HEK293 (cell line): ENCODE results near the gene CSNK2A3.

Experiments used
- CTCF ChIA-PET: fragments of 350-600 bp; formaldehyde crosslinking; extraction: SDS; loops from one replicate; lab custom pipeline; 2021; ENCODE audit warnings: antibody characterized with exemption; lab: Yijun Ruan, JAX
- POLR2A ChIA-PET: fragments of 300-600 bp; formaldehyde crosslinking; extraction: SDS; loops from one replicate; lab custom pipeline; 2020; ENCODE audit warnings: antibody characterized with exemption, inconsistent platforms; lab: Yijun Ruan, JAX
- H3K27ac ChIP-seq: fragments of 200-500 bp; sonication (Bioruptor generic); 2 replicates; pipeline ENCODE4 v1.5.1; 2014; ENCODE audit warnings: low read depth, low read length, control low read depth, inconsistent platforms; ENCODE audit errors: extremely low read depth
- H3K36me3 ChIP-seq, 2 experiments: fragments of 200-500 bp in 1 of 2; sonication (Bioruptor generic) in 1 of 2; 1 replicate in 1 of 2; 2 replicates in 1 of 2; pipeline ENCODE4 v1.5.1; 2014 to 2017; ENCODE audit warnings: inconsistent platforms in 2 of 2, low read length in 2 of 2; ENCODE audit not compliant: control insufficient read depth in 2 of 2, insufficient read depth in 1 of 2
- H3K4me1 ChIP-seq: fragments of 200-500 bp; sonication (Bioruptor generic); 2 replicates; pipeline ENCODE4 v1.5.1; 2014; ENCODE audit warnings: mild to moderate bottlenecking, low read length, inconsistent platforms; ENCODE audit not compliant: control insufficient read depth, insufficient read depth
- H3K4me3 ChIP-seq: 2 replicates; pipeline ENCODE4 v1.5.1; 2011; ENCODE audit warnings: low read depth, mild to moderate bottlenecking, control low read depth, low read length, moderate library complexity
- H3K9me3 ChIP-seq: fragments of 200-500 bp; sonication (Bioruptor generic); 2 replicates; pipeline ENCODE4 v1.5.1; 2014; ENCODE audit warnings: low read depth, low read length, inconsistent platforms; ENCODE audit not compliant: control insufficient read depth, insufficient read depth
- BCL6B ChIP-seq: fragments of 450-650 bp; formaldehyde crosslinking; IDR thresholded peaks from 2 replicates; pipeline ENCODE4 v1.5.1; 2017; ENCODE audit warnings: missing biosample characterization, missing genetic modification characterization
- GLIS2 ChIP-seq: fragments of 450-650 bp; formaldehyde crosslinking; IDR thresholded peaks from 2 replicates; pipeline ENCODE4 v1.5.1; 2016; ENCODE audit warnings: missing biosample characterization, missing genetic modification characterization
- KLF8 ChIP-seq: fragments of 450-650 bp; formaldehyde crosslinking; IDR thresholded peaks from 2 replicates; pipeline ENCODE4 v1.5.1; 2016; ENCODE audit warnings: missing biosample characterization, missing genetic modification characterization
- PATZ1 ChIP-seq: fragments of 450-650 bp; formaldehyde crosslinking; IDR thresholded peaks from 2 replicates; pipeline ENCODE4 v1.5.1; 2016; ENCODE audit warnings: missing biosample characterization, missing genetic modification characterization
- RBAK ChIP-seq: fragments of 450-650 bp; formaldehyde crosslinking; IDR thresholded peaks from 2 replicates; pipeline ENCODE4 v1.5.1; 2016; ENCODE audit warnings: missing biosample characterization, missing genetic modification characterization
- TCF7L2 ChIP-seq: IDR thresholded peaks from 2 replicates; pipeline ENCODE4 v1.6.1; 2011; ENCODE audit warnings: low read depth, mild to moderate bottlenecking, inconsistent platforms, low read length, moderate library complexity, borderline replicate concordance
- TSHZ1 ChIP-seq: fragments of 450-650 bp; formaldehyde crosslinking; IDR thresholded peaks from 2 replicates; pipeline ENCODE4 v1.5.1; 2016; ENCODE audit warnings: missing biosample characterization, missing genetic modification characterization, borderline replicate concordance
- ZBTB7A ChIP-seq: fragments of 450-650 bp; formaldehyde crosslinking; IDR thresholded peaks from 2 replicates; pipeline ENCODE4 v1.5.1; 2016; ENCODE audit warnings: low read depth, missing biosample characterization, missing genetic modification characterization
- ZNF148 ChIP-seq: fragments of 450-650 bp; formaldehyde crosslinking; IDR thresholded peaks from 2 replicates; pipeline ENCODE4 v1.5.0; 2017; ENCODE audit warnings: missing biosample characterization, missing genetic modification characterization, borderline replicate concordance
- ZNF19 ChIP-seq: fragments of 450-650 bp; formaldehyde crosslinking; IDR thresholded peaks from 2 replicates; pipeline ENCODE4; 2016; ENCODE audit warnings: missing biosample characterization, missing genetic modification characterization, low read depth
- ZNF292 ChIP-seq: fragments of 450-650 bp; formaldehyde crosslinking; IDR thresholded peaks from 2 replicates; pipeline ENCODE4 v1.5.1; 2016; ENCODE audit warnings: low read depth, missing biosample characterization, missing genetic modification characterization, borderline replicate concordance
- ZNF341 ChIP-seq: fragments of 450-650 bp; formaldehyde crosslinking; IDR thresholded peaks from 2 replicates; pipeline ENCODE4; 2016; ENCODE audit warnings: low read depth, missing biosample characterization, missing genetic modification characterization
- ZNF544 ChIP-seq: fragments of 450-650 bp; formaldehyde crosslinking; IDR thresholded peaks from 2 replicates; pipeline ENCODE4 v1.5.0; 2017; ENCODE audit warnings: missing biosample characterization, missing genetic modification characterization
- ZNF560 ChIP-seq: fragments of 450-650 bp; formaldehyde crosslinking; IDR thresholded peaks from 2 replicates; pipeline ENCODE4 v1.5.1; 2017; ENCODE audit warnings: missing biosample characterization, missing genetic modification characterization, borderline replicate concordance
- ZNF610 ChIP-seq: fragments of 450-650 bp; formaldehyde crosslinking; IDR thresholded peaks from 2 replicates; pipeline ENCODE4 v1.5.1; 2016; ENCODE audit warnings: missing biosample characterization, missing genetic modification characterization, borderline replicate concordance
- ZNF623 ChIP-seq: fragments of 450-650 bp; formaldehyde crosslinking; IDR thresholded peaks from 2 replicates; pipeline ENCODE4 v1.5.1; 2016; ENCODE audit warnings: missing biosample characterization, missing genetic modification characterization
- ZNF629 ChIP-seq: fragments of 450-650 bp; formaldehyde crosslinking; IDR thresholded peaks from 2 replicates; pipeline ENCODE4 v1.5.1; 2017; ENCODE audit warnings: missing biosample characterization, missing genetic modification characterization
- ZNF830 ChIP-seq: fragments of 450-650 bp; IDR thresholded peaks from 2 replicates; pipeline ENCODE4 v1.5.0; 2018; ENCODE audit warnings: missing biosample characterization, missing genetic modification characterization, low read depth, mild to moderate bottlenecking, moderate library complexity
- ZXDB ChIP-seq: fragments of 450-650 bp; formaldehyde crosslinking; IDR thresholded peaks from 2 replicates; pipeline ENCODE4 v1.5.1; 2016; ENCODE audit warnings: missing biosample characterization, missing genetic modification characterization
- TF ChIP-seq, protein P1 (sequence below): fragments of 450-650 bp; formaldehyde crosslinking; IDR thresholded peaks from 2 replicates; pipeline ENCODE4 v1.5.1; 2016; ENCODE audit warnings: missing biosample characterization, missing genetic modification characterization

The CSNK2A3 gene

DNA sequence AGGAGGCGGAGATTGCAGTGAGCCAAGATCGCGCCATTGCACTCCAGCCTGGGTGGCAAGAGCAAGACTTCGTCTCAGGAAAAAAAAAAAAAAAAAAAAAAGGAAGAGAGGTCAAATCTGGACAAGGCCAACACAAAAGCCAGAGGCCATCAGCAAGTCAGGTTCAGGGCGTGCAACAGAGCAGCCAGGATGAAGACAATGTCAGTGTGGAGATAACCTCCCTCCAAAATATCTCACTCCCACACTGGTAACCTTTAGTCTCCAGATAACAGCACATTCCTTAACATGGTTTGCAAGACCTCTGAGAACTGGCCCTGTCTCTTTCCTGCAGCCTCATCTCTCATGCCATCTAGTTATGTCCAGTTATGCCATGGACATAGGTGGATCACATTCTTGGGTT lies 4.7 kb downstream of the CSNK2A3 start:
- no peak for TF ChIP-seq ZNF148 (tag by site-specific recombination)
- no peak for TF ChIP-seq ZNF341
- no peak for TF ChIP-seq KLF8
- TF ChIP-seq GLIS2 (tag by site-specific recombination) = no peak
- TF ChIP-seq ZNF629 (tag by site-specific recombination) = no peak
- TF ChIP-seq ZNF292 (tag by site-specific recombination) = no peak
- no peak for TF ChIP-seq ZNF544 (tag by site-specific recombination)
- TF ChIP-seq, protein P1, sequence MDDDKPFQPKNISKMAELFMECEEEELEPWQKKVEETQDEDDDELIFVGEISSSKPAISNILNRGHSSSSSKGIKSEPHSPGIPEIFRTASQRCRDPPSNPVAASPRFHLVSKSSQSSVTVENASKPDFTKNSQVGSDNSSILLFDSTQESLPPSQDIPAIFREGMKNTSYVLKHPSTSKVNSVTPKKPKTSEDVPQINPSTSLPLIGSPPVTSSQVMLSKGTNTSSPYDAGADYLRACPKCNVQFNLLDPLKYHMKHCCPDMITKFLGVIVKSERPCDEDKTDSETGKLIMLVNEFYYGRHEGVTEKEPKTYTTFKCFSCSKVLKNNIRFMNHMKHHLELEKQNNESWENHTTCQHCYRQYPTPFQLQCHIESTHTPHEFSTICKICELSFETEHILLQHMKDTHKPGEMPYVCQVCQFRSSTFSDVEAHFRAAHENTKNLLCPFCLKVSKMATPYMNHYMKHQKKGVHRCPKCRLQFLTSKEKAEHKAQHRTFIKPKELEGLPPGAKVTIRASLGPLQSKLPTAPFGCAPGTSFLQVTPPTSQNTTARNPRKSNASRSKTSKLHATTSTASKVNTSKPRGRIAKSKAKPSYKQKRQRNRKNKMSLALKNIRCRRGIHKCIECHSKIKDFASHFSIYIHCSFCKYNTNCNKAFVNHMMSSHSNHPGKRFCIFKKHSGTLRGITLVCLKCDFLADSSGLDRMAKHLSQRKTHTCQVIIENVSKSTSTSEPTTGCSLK (tag by site-specific recombination) = no peak
- TF ChIP-seq ZNF623 (tag by site-specific recombination) = no peak
- TF ChIP-seq TCF7L2 = no peak
- no peak for TF ChIP-seq ZNF610 (tag by site-specific recombination)
- no peak for TF ChIP-seq TSHZ1 (tag by site-specific recombination)
- no peak for TF ChIP-seq ZNF560 (tag by site-specific recombination)
- TF ChIP-seq ZXDB = no peak
- no peak for TF ChIP-seq ZNF19 (tag by site-specific recombination)
- no peak for TF ChIP-seq RBAK (tag by site-specific recombination)
- TF ChIP-seq PATZ1 (tag by site-specific recombination) = no peak
- no peak for TF ChIP-seq ZNF830 (tag by site-specific recombination)
- no peak for TF ChIP-seq BCL6B
- TF ChIP-seq ZBTB7A (tag by site-specific recombination) = no peak
- POLR2A ChIA-PET = no interaction called here
- H3K27ac ChIP-seq = no peak overlapping the region
- no peak overlapping the region for H3K4me3 ChIP-seq
- no peaks in the 10 kb centered on the region for H3K9me3 ChIP-seq
- H3K4me1 ChIP-seq = no peaks in the 10 kb centered on the region
- CTCF ChIA-PET = no interaction called here
- H3K36me3 ChIP-seq = no peaks in the 10 kb centered on the region
